ENCODE measurements around the gene TMEM247. TPM values are rescaled to one million over a fixed set of nuclear protein-coding genes. Genes with fewer than 3 reads are reported as not detected.

TMEM247 gene
- total and polyA plus RNA-seq, 4 donors, result not detected

GRCh38 chr2:46446871-46447568, 32.3 kb upstream of the TMEM247 start:
- Histone ChIP-seq H3K27ac (ENCODE audit: low read depth in 1 of 2, low read length in 2 of 2) (no peak overlapping the region), H3K4me3 (ENCODE audit: low read depth in 1 of 3, low read length in 3 of 3) (no peak overlapping the region), H3K27me3 (ENCODE audit: control insufficient read depth in 4 of 4, insufficient read depth in 4 of 4, low read length in 3 of 4) (no peaks in the 10 kb centered on the region), H3K36me3 (ENCODE audit: control insufficient read depth in 4 of 4, insufficient read depth in 3 of 4, low read depth in 1 of 4, low read length in 3 of 4) (no peaks in the 10 kb centered on the region), H3K9me3 (ENCODE audit: control insufficient read depth in 4 of 4, low read length in 3 of 4) (no peaks in the 10 kb centered on the region), H3K4me1 (ENCODE audit: control insufficient read depth in 4 of 4, insufficient read depth in 4 of 4, low read length in 3 of 4) (peaks cover 0 to 9% (median 0%) of the 10 kb centered on the region in 4 donors), H3K9ac (ENCODE audit: low read depth in 1 of 2, low read length in 2 of 2) (no peak overlapping the region)
- no peak for DNase-seq (ENCODE audit: low spot score)
- TF ChIP-seq TAF1 (conservative IDR thresholded peaks at IDR 0.05), result no peak
- TF ChIP-seq NR2F2 (IDR thresholded peaks at IDR 0.05), result no peak
- TF ChIP-seq SP1 (IDR thresholded peaks at IDR 0.05), result no peak
- TF ChIP-seq, protein P1, sequence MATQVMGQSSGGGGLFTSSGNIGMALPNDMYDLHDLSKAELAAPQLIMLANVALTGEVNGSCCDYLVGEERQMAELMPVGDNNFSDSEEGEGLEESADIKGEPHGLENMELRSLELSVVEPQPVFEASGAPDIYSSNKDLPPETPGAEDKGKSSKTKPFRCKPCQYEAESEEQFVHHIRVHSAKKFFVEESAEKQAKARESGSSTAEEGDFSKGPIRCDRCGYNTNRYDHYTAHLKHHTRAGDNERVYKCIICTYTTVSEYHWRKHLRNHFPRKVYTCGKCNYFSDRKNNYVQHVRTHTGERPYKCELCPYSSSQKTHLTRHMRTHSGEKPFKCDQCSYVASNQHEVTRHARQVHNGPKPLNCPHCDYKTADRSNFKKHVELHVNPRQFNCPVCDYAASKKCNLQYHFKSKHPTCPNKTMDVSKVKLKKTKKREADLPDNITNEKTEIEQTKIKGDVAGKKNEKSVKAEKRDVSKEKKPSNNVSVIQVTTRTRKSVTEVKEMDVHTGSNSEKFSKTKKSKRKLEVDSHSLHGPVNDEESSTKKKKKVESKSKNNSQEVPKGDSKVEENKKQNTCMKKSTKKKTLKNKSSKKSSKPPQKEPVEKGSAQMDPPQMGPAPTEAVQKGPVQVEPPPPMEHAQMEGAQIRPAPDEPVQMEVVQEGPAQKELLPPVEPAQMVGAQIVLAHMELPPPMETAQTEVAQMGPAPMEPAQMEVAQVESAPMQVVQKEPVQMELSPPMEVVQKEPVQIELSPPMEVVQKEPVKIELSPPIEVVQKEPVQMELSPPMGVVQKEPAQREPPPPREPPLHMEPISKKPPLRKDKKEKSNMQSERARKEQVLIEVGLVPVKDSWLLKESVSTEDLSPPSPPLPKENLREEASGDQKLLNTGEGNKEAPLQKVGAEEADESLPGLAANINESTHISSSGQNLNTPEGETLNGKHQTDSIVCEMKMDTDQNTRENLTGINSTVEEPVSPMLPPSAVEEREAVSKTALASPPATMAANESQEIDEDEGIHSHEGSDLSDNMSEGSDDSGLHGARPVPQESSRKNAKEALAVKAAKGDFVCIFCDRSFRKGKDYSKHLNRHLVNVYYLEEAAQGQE (IDR thresholded peaks at IDR 0.05), result no peak
- no peak for TF ChIP-seq ATF3 (IDR thresholded peaks at IDR 0.05)
- TF ChIP-seq RAD21 (IDR thresholded peaks at IDR 0.05), result no peak
- no peak for TF ChIP-seq MAX (IDR thresholded peaks at IDR 0.05)
- no peak for TF ChIP-seq ZBTB33 (IDR thresholded peaks at IDR 0.05)
- TF ChIP-seq RXRA (IDR thresholded peaks at IDR 0.05), result no peak
- TF ChIP-seq EGR1 (IDR thresholded peaks at IDR 0.05; ENCODE audit: low read depth in 2 of 2), result no peak
- TF ChIP-seq FOXA1 (IDR thresholded peaks at IDR 0.05), result no peak
- TF ChIP-seq FOXA2 (IDR thresholded peaks at IDR 0.05), result no peak
- TF ChIP-seq HNF4A (conservative IDR thresholded peaks at IDR 0.05), result no peak
- TF ChIP-seq, protein P2, sequence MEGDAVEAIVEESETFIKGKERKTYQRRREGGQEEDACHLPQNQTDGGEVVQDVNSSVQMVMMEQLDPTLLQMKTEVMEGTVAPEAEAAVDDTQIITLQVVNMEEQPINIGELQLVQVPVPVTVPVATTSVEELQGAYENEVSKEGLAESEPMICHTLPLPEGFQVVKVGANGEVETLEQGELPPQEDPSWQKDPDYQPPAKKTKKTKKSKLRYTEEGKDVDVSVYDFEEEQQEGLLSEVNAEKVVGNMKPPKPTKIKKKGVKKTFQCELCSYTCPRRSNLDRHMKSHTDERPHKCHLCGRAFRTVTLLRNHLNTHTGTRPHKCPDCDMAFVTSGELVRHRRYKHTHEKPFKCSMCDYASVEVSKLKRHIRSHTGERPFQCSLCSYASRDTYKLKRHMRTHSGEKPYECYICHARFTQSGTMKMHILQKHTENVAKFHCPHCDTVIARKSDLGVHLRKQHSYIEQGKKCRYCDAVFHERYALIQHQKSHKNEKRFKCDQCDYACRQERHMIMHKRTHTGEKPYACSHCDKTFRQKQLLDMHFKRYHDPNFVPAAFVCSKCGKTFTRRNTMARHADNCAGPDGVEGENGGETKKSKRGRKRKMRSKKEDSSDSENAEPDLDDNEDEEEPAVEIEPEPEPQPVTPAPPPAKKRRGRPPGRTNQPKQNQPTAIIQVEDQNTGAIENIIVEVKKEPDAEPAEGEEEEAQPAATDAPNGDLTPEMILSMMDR (IDR thresholded peaks at IDR 0.05; ENCODE audit: low read depth, low read length, missing input control), result no peak
- no peak for TF ChIP-seq JUND (IDR thresholded peaks at IDR 0.05)
- 89% methylated on average over 3 of the region's 3 CpGs for WGBS

- H3K9me3 ChIP-seq (ENCODE audit: control insufficient read depth in 4 of 4, low read length in 3 of 4), result no peaks in the 10 kb centered on the region
- WGBS, result 93% methylated on average over 2 of the region's 2 CpGs
- no peaks in the 10 kb centered on the region for H3K36me3 ChIP-seq (ENCODE audit: control insufficient read depth in 4 of 4, insufficient read depth in 3 of 4, low read depth in 1 of 4, low read length in 3 of 4)
- peaks cover 0 to 5% (median 0%) of the 10 kb centered on the region in 4 donors for H3K4me1 ChIP-seq (ENCODE audit: control insufficient read depth in 4 of 4, insufficient read depth in 4 of 4, low read length in 3 of 4)
- no peak overlapping the region for H3K4me3 ChIP-seq (ENCODE audit: low read depth in 1 of 3, low read length in 3 of 3)
- no peak for DNase-seq (ENCODE audit: low spot score)
- H3K27ac ChIP-seq (ENCODE audit: low read depth in 1 of 2, low read length in 2 of 2), result no peak overlapping the region
- H3K9ac ChIP-seq (ENCODE audit: low read depth in 1 of 2, low read length in 2 of 2), result no peak overlapping the region
- no peaks in the 10 kb centered on the region for H3K27me3 ChIP-seq (ENCODE audit: control insufficient read depth in 4 of 4, insufficient read depth in 4 of 4, low read length in 3 of 4)
- TF ChIP-seq HNF4A (conservative IDR thresholded peaks at IDR 0.05) (no peak), NR2F2 (IDR thresholded peaks at IDR 0.05) (no peak), GABPA (IDR thresholded peaks at IDR 0.05 in 1 of 2, conservative IDR thresholded peaks at IDR 0.05 in 1 of 2) (no peak), EGR1 (IDR thresholded peaks at IDR 0.05; ENCODE audit: low read depth in 2 of 2) (no peak), JUND (IDR thresholded peaks at IDR 0.05) (no peak), RAD21 (IDR thresholded peaks at IDR 0.05) (no peak), FOXA2 (IDR thresholded peaks at IDR 0.05) (no peak), HNF4G (IDR thresholded peaks at IDR 0.05) (no peak), MAX (IDR thresholded peaks at IDR 0.05) (no peak), YY1 (IDR thresholded peaks at IDR 0.05) (no peak), ATF3 (IDR thresholded peaks at IDR 0.05) (no peak), FOXA1 (IDR thresholded peaks at IDR 0.05) (no peak), SP1 (IDR thresholded peaks at IDR 0.05) (no peak)
- TF ChIP-seq, protein P2 (IDR thresholded peaks at IDR 0.05; ENCODE audit: low read depth, low read length, missing input control), result no peak
These were observed 31.7 kb upstream of the TMEM247 start for GRCh38 chr2:46447649-46448048.
